GM23338 (cell line): Measurements from ENCODE around the gene WDCP. TPM values are rescaled to one million over a fixed set of nuclear protein-coding genes. Genes with fewer than 3 reads are reported as not detected.

Source experiments
- ATAC-seq: fragments of 200-7000 bp; cut with Tn5 transposase; 3 replicates; pipeline ENCODE4 v1.9.1; 2020
- DNase-seq: peaks from one replicate; pipeline ENCODE4 v3.0.0-alpha.2; 2015; ENCODE audit warnings: low spot score
- H2AFZ ChIP-seq: fragments of 200-600 bp; sonication (generic); 2 replicates; pipeline ENCODE4 v1.8.0; 2016; ENCODE audit warnings: antibody characterized with exemption, mild to moderate bottlenecking, moderate library complexity
- H3F3A ChIP-seq: fragments of 200-600 bp; sonication (generic); replicated peaks from 2 replicates; pipeline ENCODE4 v1.8.0; 2017; ENCODE audit warnings: antibody characterized with exemption, mixed run types, low read depth
- H3K27ac ChIP-seq: fragments of 200-600 bp; sonication (generic); 2 replicates; pipeline ENCODE4 v1.6.1; 2016; ENCODE audit warnings: low read depth
- H3K27me3 ChIP-seq: fragments of 200-600 bp; sonication (generic); 2 replicates; pipeline ENCODE4 v1.8.0; 2016; ENCODE audit warnings: mild to moderate bottlenecking, mixed run types, moderate library complexity; ENCODE audit not compliant: insufficient read depth
- H3K36me3 ChIP-seq: fragments of 200-600 bp; sonication (generic); 2 replicates; pipeline ENCODE4 v1.8.0; 2016; ENCODE audit warnings: mild to moderate bottlenecking; ENCODE audit not compliant: insufficient read depth
- H3K4me1 ChIP-seq: fragments of 200-600 bp; sonication (generic); 2 replicates; pipeline ENCODE4 v1.8.0; 2016; ENCODE audit warnings: mild to moderate bottlenecking, moderate library complexity; ENCODE audit not compliant: insufficient read depth
- H3K4me2 ChIP-seq: fragments of 200-600 bp; sonication (generic); 2 replicates; pipeline ENCODE4 v1.7.1; 2017; ENCODE audit warnings: mixed run types
- H3K4me3 ChIP-seq: fragments of 200-600 bp; sonication (generic); 2 replicates; pipeline ENCODE4 v1.6.1; 2016; ENCODE audit warnings: mixed run types
- H3K79me2 ChIP-seq: fragments of 200-600 bp; sonication (generic); replicated peaks from 2 replicates; pipeline ENCODE4 v1.8.0; 2017; ENCODE audit warnings: mild to moderate bottlenecking; ENCODE audit not compliant: insufficient read depth
- H3K9me2 ChIP-seq: fragments of 200-600 bp; sonication (generic); 2 replicates; pipeline ENCODE4 v1.8.0; 2017; ENCODE audit not compliant: insufficient read depth
- H4K20me1 ChIP-seq: fragments of 200-600 bp; sonication (generic); replicated peaks from 2 replicates; pipeline ENCODE4 v1.8.0; 2017; ENCODE audit warnings: mild to moderate bottlenecking; ENCODE audit not compliant: insufficient read depth
- H3K27ac Mint-ChIP-seq: 2 replicates; pipeline ENCODE4 v1.8.0; 2020; ENCODE audit warnings: inconsistent platforms, mild to moderate bottlenecking, moderate library complexity, mixed read lengths
- H3K27me3 Mint-ChIP-seq: 3 replicates; pipeline ENCODE4 v1.8.0; 2022; ENCODE audit warnings: low read depth, mild to moderate bottlenecking, moderate library complexity, mixed read lengths, inconsistent platforms; ENCODE audit not compliant: insufficient read depth, poor library complexity
- H3K36me3 Mint-ChIP-seq: 3 replicates; pipeline ENCODE4 v1.8.0; 2021; ENCODE audit warnings: low read depth, mild to moderate bottlenecking, inconsistent platforms, moderate library complexity, mixed read lengths
- H3K4me1 Mint-ChIP-seq: 3 replicates; pipeline ENCODE4 v1.8.0; 2020; ENCODE audit warnings: mild to moderate bottlenecking, inconsistent platforms, mixed read lengths
- H3K4me3 Mint-ChIP-seq: 3 replicates; pipeline ENCODE4 v1.8.0; 2021; ENCODE audit warnings: moderate library complexity, mild to moderate bottlenecking, inconsistent platforms, mixed read lengths
- H3K9me3 Mint-ChIP-seq: 3 replicates; pipeline ENCODE4 v1.8.0; 2020; ENCODE audit warnings: moderate library complexity, mild to moderate bottlenecking, inconsistent platforms, mixed read lengths
- CREB1 ChIP-seq: fragments of 250-450 bp; sonication (Bioruptor Pico); IDR thresholded peaks from 2 replicates; pipeline ENCODE4 v1.5.0; 2020; ENCODE audit warnings: low read depth, mild to moderate bottlenecking, moderate library complexity
- CTCF ChIP-seq, 2 experiments: fragments of 200-600 bp in 1 of 2; sonication (generic) in 1 of 2; conservative IDR thresholded peaks; 2 replicates each; pipeline versions ENCODE4 v1.5.1 to v1.6.1; 2016 to 2017; ENCODE audit warnings: antibody characterized with exemption in 2 of 2, low read depth in 2 of 2, mild to moderate bottlenecking in 2 of 2, moderate library complexity in 1 of 2
- ETS1 ChIP-seq: IDR thresholded peaks from 2 replicates; pipeline ENCODE4 v1.6.1; 2016; ENCODE audit warnings: antibody characterized with exemption
- JUNB ChIP-seq: IDR thresholded peaks from one replicate; pipeline ENCODE4 v1.6.1; 2016; ENCODE audit warnings: antibody characterized with exemption; ENCODE audit not compliant: unreplicated experiment
- NANOG ChIP-seq: IDR thresholded peaks from 2 replicates; pipeline ENCODE4 v1.6.1; 2016; ENCODE audit warnings: antibody characterized with exemption, borderline replicate concordance
- POLR2AphosphoS5 ChIP-seq: IDR thresholded peaks from 2 replicates; pipeline ENCODE4 v1.6.1; 2016; ENCODE audit warnings: antibody characterized with exemption, low read depth
- REST ChIP-seq: IDR thresholded peaks from one replicate; pipeline ENCODE4 v1.6.1; 2018; ENCODE audit warnings: antibody characterized with exemption; ENCODE audit not compliant: unreplicated experiment
- ZNF114 ChIP-seq: fragments of 250-450 bp; sonication (Bioruptor Pico); IDR thresholded peaks from 2 replicates; pipeline ENCODE4 v1.5.0; 2020; ENCODE audit warnings: mild to moderate bottlenecking, moderate library complexity
- ZNF331 ChIP-seq: fragments of 250-450 bp; sonication (Bioruptor Pico); IDR thresholded peaks from 2 replicates; pipeline ENCODE4 v1.5.0; 2020; ENCODE audit warnings: low read depth, mild to moderate bottlenecking, moderate library complexity
- polyA plus RNA-seq: library from polyadenylated mRNA; unstranded; fragments of >200 nt; fragmentation: Nextera tagmentation; extraction: Ambion mirVana; gene quantifications from 2 replicates; pipeline ENCODE4 v1.2.1, GENCODE V29; 2016
- total RNA-seq: library from RNA; depleted of rRNA; stranded (reverse); fragments of >200 nt; shearing (Covaris generic); gene quantifications from 2 replicates; pipeline ENCODE4 v1.2.3, GENCODE V29; 2014

WDCP gene
- total and polyA plus RNA-seq, 2 experiments from 2014 or later, result 10.5 to 28.6 TPM

- no peak for TF ChIP-seq POLR2AphosphoS5
- no peak for TF ChIP-seq JUNB
These were observed 1.7 kb upstream of the WDCP start (continued) for GRCh38 chr2:24048769-24049484.

GRCh38 chr2:24047703-24048033 is 477 bp upstream of the WDCP start:
- H3K36me3 Mint-ChIP-seq, result peaks cover 7% of the 10 kb centered on the region
- H3K27me3 Mint-ChIP-seq, result peaks cover 7% of the 10 kb centered on the region
- H3K4me3 Mint-ChIP-seq, result peak overlapping the region; percentile 96
- H3K4me2 ChIP-seq, result peak overlapping the region; percentile 65; the same call in 1 of the 2 replicates
- peak; percentile 40 for DNase-seq
- TF ChIP-seq ETS1 (no peak), NANOG (no peak), REST (no peak), CREB1 (no peak), ZNF331 (no peak), ZNF114 (CRISPR knock-in tag) (no peak), POLR2AphosphoS5 (no peak), JUNB (no peak), CTCF (conservative IDR thresholded peaks at IDR 0.05; ENCODE audit: low read depth in 2 of 2) (no peak)
- H3K36me3 ChIP-seq, result no peaks in the 10 kb centered on the region
- peaks cover 59% of the 10 kb centered on the region for H3K79me2 ChIP-seq
- H3K27me3 ChIP-seq, result no peaks in the 10 kb centered on the region
- 0 out of 2 replicates have a peak overlapping the region, but pooled peaks have one; percentile 4 for H3K27ac ChIP-seq
- peak overlapping the region; percentile 36 for H3K4me3 ChIP-seq
- peaks cover 22% of the 10 kb centered on the region for H3K4me1 Mint-ChIP-seq
- peaks cover 20% of the 10 kb centered on the region; the same call in 1 of the 2 replicates for H3F3A ChIP-seq
- no peaks in the 10 kb centered on the region for H3K9me3 Mint-ChIP-seq
- peaks cover 30% of the 10 kb centered on the region for H3K4me1 ChIP-seq
- no peak overlapping the region for H2AFZ ChIP-seq
- peak; percentile 9 for ATAC-seq
- H3K27ac Mint-ChIP-seq, result no peak overlapping the region; the same call in 1 of the 2 replicates
- H3K9me2 ChIP-seq, result no peaks in the 10 kb centered on the region
- no peaks in the 10 kb centered on the region; the same call in 1 of the 2 replicates for H4K20me1 ChIP-seq
